HK-2 (cell line): ENCODE measurements around the gene IL36A.

Experiments used
- DNase-seq: peaks from one replicate; pipeline ENCODE4 v3.0.0-alpha.2; 2018; ENCODE audit not compliant: unreplicated experiment

IL36A gene

DNA sequence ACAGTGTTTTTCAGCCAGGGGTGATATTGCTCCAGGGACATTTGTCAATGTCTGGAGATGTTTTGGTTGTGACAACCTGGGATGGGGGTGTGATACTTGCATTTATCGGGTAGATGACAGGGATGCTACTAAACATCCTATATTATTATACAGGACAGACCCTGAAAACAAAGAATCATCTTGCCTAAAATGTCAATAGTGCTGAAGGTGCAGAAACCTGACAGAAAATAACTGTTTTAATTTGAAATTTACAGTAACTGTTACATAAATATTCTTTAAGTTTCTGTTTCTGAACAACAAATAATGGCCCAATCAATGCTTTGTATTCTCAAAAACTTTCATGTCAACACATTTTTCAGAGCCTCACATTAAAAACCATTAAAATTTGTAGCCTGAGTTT lies 2.0 kb downstream of the IL36A start:
- no peak for DNase-seq

DNA sequence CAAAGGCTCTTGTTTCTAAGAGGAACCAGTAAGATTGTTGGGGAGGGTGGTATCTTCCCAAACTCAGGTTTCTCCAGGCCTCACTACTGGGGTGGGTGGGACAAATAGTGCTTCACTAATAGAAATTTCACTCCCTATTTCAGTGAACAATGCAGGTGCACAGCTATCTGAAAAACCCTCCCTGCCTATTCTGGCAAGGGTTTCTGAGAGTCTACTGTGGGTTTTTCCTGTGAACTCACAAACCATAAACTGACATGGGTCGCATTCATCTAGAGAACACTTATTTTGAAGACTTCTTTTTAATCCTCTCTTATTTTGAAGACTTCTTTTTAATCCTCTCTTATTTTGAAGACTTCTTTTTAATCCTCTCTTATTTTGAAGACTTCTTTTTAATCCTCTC lies 4.4 kb downstream of the IL36A start:
- no peak for DNase-seq

DNA sequence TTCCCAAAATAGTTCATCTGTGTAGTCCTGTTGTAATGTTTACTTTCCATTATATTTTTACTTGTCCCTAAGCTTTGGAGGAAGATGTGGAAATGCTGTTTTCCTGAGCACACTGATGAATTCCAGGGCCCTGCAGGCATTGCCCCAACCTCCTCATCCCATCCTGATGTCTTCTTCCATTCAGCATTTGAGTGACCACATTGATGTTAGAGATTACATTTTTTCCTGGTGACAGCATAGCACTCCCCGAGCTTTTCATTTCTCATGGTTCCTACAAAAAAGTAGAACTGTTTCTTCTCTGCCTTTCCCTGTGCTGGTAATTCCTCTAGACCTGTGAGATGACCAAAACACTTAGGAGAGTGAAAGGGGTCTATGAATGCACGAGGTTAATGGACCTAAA lies 4.8 kb downstream of the IL36A start:
- DNase-seq = no peak

GRCh38 chr2:113011108-113011507 lies 5.8 kb downstream of the IL36A start:
- no peak for DNase-seq

DNA sequence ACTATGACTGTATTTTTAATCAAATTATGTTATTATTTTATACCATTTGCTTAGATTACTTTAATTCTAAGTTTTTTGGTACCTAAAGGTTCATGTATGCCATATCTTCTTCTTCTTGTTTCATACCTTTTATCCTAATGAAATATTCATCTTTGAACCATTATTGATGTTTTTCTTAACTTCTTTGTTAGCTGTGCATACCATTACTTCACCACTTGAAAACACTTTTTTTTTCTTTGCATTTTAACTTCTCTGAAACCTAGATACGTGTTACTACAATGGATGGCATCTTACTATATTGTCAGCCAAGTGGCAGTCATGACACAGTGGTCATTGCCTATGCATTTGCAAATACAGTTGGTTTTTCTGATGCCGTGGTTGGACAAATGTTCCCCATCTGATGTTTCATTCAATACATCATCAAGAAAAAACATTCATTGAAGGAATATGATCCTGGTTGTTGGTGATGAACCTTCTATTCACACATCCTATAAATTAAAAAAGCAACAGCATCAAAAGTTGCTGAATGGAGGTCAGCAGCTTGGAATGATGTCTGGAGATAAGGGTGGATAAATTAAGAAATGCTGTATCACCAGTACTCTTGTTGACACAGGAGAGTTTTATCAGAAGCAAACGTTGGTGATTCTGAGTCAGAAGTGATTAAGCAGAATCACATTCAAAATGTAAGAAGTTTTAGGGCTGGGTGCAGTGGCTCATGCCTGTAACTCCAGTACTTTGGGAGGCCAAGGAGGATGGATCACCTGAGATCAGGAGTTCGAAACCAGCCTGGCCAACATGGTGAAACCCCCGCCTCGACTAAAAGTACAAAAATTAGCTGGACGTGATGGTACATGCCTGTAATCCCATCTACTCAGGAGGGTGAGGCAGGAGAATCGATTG lies 7.4 kb downstream of the IL36A start:
- DNase-seq = no peak

DNA sequence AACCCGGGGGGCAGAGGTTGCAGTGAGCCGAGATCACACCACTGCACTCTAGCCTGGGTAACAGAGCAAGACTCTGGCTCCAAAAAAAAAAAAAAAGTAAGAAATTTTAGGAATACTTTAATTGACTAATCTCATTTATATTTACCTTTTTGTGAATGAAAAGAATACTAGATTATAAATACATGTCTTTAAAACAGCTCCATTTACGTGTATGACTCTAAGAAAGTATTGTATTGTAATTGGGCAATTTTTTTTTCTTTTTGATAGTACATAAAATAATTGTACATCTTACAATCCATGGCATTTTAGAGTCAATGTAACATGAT lies 8.0 kb downstream of the IL36A start:
- DNase-seq = no peak

DNA sequence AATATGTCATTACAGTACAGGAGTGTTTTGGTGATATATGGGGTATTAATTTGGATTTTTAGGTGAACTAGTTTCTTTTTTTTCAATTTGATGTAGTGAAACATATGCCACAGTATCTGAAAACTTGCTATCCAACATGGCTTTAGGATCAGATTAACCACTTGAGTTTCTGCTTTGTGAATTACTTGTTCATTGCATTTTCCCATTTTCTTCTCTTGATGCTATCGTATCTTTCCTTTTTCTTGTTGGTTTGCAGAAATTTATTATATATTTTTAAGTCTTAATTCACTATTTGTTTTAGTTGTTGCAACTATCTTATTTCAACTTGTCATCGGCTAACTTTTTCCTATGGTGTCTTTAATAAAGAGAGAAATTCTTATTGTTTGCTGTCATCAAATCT lies 8.8 kb downstream of the IL36A start:
- DNase-seq = no peak

- no peak for DNase-seq
Observed at GRCh38 chr2:113015042-113015441, 9.8 kb downstream of the IL36A start.

GRCh38 chr2:113015655-113016054 lies 10.4 kb downstream of the IL36A start:
- no peak for DNase-seq

DNA sequence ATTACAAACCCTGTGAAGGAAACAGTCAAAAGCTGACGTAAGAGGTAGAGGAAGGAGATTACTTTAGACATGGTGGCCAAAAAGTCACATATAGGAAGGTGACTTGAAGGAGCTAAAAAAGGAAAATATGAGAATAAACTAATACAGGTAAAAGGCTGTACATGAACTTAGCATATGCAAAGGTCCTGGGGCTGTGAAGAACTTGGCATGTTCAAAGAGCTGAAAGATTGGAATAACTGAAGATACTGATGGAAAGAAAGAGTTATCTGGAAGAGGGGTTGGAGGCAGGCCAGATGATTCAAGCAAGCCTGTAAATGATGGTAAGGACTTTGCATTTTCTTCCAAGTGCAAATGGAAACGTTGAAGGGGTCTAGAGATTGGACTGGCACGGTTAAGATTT lies 13.2 kb downstream of the IL36A start:
- no peak for DNase-seq

DNA sequence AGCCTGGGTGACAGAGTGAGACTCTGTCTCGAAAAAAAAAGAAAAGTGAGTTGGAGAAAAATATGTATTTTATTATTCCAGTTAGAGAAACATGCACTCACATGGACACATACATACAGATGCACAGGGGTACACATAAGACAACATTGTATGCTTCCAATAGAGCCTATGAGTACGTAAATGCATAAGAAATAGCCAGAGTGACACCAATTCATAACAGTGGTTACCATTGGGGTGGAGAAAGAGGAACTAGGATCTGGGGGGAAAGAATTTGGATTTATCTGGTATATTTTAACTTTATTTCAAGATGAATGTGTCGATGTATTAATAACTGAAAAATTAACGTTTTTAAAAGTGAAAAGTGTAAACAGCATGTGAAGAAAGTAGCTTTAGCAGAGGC lies 16.1 kb downstream of the IL36A start:
- DNase-seq = no peak

DNA sequence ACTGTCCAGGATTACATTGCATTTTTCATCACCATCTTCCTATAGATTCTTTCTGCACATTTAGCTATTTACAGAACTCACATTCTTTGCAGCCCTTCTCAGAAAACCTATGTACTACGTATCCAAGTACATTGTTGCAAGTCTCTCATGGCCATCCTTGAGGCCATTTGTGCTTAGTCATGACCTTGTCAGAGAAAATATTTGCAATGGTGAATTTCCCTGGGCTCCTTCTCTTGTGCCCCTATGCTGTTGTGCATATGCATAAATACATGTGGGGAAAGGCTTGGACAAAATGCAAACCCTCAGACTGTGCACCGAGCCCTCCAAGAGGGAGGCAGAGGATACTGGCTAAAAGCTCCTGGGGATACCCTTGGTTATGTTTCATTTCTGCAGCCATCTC lies 19.5 kb downstream of the IL36A start:
- no peak for DNase-seq

DNA sequence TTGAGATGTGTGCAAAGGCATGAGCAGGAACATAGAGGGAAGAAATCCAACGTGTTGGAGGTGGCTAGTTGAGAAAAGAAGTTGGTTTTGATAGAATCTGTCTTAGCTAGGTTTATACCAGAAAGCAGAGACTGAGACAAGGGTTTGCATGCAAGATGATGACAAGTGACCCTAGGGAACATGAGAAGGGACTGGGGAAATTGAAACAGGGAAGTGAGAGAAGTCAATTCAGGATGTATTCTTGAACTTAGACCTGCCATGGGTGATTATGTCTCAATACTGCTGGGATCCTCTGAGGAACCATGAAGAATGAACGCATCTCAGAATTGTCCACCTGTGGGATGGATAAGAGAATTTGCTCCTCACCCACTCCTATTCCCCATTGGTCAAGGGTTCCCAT lies 20.5 kb downstream of the IL36A start:
- no peak for DNase-seq

DNA sequence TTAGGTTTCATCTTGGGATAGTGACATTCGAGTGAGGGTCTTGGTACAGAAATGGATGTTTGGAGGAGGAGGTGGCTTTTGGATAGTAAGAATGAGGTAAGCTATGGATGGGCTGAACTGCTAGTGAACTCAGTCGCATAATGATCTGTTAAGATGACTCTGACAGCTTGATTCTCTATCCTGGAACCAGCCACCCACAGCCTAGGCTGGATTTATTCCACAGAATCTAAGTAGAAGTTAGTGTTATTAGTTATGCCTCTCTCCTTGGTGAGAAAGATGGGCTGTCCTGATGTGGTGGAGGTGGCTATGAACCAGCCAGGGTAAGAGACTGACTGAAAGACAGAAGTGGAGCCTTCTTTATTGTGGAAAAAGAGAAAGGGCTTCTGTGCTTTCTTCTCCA lies 22.4 kb downstream of the IL36A start:
- DNase-seq = no peak

DNA sequence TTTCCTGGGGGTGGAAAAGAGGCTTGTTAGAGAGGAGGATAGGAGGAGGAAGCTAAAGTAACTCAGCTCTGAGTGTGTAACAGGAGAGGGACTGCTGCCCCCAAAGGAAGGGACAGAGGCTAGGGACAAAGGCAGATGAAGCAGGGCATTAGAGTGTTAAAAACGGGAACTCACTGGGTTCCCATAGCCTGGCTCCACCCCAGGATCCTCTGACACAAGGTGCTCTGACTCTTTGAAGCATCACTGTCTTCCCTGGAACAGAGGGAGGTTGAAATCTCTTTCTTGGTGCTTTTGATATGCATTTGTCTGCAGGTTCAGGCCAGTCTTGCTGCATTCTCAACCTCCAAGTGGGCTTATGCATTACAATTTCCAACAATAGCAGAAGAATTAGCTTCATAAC lies 22.9 kb downstream of the IL36A start:
- no peak for DNase-seq

DNA sequence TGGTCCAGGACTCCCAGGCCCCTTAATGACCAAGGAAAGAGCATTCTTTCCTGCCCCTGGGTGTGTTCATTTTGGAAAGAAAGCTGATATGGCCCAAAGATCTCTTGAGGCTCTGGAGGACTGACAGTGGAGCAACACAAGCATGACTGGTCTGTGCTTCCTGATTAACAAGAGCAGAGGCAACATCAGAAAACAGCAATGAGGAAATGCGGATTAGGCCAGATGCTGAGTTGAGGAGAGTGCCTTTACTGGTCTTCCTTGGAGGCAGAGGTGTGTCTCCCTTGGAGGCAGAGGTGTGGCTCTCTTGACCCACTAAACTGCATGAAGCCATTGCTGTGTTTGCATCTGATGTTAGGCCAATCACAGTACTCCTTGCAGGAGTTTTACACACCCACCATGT lies 27.5 kb downstream of the IL36A start:
- DNase-seq = no peak

GRCh38 chr2:113034016-113034415 lies 28.8 kb downstream of the IL36A start:
- no peak for DNase-seq

GRCh38 chr2:113036763-113037162 lies 31.5 kb downstream of the IL36A start:
- DNase-seq = no peak

DNA sequence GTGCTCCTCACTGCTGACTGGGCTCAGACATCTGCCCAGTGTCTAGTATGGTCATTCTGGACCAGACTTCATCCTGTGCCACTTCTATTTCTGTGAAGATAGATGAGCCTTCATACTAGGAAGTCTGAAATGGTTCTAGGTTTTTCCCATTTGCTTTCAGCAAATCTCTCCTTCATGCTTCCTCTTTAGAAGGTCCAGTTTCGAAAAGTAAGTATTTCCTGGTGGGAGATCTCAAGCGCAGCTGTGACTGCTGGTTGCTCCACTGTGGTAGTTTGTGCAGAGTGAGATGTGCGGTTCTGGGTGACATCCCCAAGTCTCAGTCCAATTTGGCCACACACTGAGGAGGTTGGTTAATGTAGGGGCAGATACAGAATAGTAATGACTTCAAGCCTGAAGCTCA lies 33.0 kb downstream of the IL36A start:
- DNase-seq = no peak

- DNase-seq = no peak
Observed at GRCh38 chr2:113039158-113039557, 33.9 kb downstream of the IL36A start.

GRCh38 chr2:113039719-113040118 lies 34.5 kb downstream of the IL36A start:
- no peak for DNase-seq

DNA sequence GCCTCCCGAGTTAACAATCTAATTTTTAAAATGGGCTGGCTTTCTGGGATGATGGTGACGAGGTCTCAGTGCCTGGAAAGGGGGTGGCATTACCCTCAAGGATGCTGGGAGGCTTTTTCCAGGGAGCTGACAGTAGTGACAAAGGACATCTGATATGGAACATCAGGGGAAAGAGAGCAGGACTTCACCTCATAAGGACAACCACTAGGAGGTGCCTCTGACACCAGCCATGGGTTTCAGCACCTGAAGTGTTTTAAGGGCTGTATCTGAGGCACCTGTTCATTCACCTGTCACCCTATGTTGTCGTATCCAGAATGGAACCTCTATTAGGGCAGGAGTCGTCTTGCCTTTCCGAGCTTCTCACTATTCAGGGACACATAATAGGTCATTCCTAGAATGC lies 36.6 kb downstream of the IL36A start:
- no peak for DNase-seq

- no peak for DNase-seq
Observed at GRCh38 chr2:113046465-113046864, 41.2 kb downstream of the IL36A start.
